Right forelimb (tissue), 1 donor: ENCODE data around the gene ALKBH4.
"Not testable (repeated sequence)": the region's sequence is repeated elsewhere in the genome, so short reads cannot be mapped to it uniquely, and the experiment has no call there.

ENCODE experiments used
- DNase-seq: peaks from one replicate; pipeline ENCODE4 v3.0.0-alpha.2; 2018

The ALKBH4 gene

DNA sequence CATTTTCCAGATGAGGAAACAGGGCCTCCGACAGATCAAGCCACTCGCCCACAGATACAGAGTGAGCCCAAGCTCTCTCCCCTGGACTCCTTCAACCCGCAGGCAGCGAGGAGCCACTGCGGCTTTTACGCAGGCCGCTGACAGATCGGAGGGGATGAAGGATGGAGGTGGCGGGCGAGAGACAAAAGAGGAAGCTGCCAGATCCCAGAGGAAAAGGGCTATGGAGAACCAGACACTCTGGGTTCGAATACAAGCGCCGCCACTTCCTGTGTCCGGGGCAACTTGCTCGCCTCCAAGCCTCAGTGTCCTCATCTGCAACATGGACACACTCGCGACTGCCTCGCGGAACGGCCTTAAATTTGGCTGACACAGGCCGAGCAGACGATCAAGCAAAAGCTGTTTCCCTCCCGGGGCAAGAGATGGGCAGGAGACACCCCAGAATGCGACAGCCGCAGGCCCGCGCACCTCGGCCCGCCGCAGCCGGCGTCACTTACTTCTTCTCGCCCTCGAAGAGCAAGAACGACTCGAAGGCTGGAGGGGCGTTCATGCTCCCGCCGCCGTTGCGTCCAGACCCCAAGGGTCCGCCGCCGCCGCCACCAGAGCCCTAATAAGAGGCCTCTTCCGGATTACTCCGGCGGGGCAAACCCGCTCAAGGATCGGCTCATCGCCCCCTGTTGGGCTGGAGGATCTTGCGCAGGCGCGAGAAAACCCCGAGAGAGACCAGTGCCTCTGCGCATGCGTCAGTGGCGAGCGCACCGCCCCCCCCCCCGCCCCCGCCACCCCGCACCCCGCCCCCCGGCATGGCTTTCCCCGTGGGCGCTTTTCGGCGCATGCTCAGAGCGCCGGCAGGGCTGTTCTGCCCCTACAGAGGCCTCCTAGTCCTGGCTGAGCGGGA lies 13.9 kb upstream of the ALKBH4 start, which contains the start of gene POLR2J:
POLR2J (minus strand) TSS at position 609 of the 895 bp plus-strand sequence; CDS start at position 547, 62 bp downstream.
- DNase-seq = peak; percentile 88

DNA sequence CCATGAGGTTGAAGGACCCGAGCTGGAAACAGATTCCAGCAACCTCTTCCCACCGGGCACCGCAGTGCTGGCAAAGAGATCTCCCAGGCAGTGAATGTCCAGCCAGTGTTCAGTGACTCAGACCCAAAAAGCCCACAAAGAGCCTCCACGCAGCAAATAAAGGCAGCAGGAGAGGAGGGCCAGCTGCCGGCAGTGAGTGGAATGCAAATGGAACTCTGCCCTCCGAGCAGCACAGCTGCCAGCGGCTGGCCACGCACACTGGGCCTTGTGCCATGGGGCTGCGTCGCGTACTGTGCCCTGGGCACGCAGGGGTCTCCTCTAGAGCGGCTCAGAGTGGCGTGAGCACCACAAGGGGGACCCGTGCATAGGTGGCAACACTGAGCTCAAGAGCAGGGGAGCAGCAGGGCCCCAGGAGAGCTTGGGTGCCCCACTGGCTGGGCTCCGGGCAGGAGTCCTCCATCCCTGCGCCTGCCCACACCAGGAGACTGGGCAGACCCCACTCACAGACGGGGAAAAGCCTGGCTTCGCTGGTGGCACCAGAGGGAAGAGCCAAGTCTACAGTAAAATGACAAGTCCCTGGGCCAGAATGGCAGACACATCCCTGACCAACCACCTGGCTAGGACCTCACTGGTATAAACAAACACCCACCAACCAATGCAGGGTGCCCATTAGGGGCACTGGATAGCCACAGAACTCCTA lies 10.2 kb upstream of the ALKBH4 start:
- DNase-seq = not testable (repeated sequence)

DNA sequence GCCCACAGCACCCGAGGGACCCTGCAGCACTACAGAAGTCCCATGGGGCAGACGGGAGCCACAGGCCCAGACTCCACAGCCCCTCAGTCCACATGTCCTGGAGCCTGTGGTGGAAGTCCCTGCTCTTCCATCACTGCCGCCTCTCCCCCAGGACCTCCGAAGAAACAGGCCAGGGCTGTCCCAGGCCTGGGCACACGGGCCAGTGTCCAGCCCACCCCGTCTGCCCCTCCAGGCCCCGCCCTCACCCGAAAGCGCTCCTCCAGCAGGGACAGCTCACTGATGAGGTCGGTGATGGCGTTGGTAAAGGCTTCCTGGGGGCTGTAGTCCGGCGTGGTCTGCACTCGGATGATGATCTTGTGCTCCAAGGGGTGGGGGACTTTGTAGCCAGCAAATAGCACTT lies 9.5 kb upstream of the ALKBH4 start:
- not testable (repeated sequence) for DNase-seq

DNA sequence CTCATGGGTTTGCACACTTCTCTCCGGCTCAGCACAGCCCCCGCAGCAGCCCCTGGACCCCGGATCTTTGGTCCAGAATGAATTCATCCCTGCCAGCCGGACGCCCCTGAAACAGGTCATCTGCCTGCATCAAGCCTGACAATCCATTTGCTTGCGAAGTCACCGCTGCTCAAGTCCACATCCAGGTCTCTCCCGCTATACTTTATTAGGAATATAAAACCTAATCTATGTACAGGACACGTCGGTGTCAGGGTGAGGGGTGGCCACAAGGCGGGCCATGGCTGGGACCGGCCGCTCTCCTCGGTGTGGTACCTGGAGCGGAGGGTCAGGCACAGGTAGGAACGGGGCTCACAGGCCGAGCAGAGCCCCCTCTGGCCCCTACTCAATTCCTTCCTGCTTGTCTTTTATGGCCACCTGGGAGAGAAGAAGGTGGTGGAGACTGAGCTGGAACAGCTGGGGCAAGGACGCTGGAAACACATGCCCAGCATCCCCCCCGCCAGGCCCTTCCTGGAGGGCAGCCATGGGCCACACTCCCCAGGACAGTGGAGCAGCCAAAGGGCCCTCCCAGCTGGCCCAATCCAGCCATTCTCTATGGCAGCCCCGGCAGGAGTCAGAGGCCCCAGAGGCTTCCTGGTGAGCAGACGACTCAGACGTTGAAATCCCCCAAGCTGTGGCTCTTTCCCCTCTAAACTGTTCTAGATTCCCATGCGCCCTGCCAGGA lies 8.8 kb upstream of the ALKBH4 start:
- DNase-seq = no peak

DNA sequence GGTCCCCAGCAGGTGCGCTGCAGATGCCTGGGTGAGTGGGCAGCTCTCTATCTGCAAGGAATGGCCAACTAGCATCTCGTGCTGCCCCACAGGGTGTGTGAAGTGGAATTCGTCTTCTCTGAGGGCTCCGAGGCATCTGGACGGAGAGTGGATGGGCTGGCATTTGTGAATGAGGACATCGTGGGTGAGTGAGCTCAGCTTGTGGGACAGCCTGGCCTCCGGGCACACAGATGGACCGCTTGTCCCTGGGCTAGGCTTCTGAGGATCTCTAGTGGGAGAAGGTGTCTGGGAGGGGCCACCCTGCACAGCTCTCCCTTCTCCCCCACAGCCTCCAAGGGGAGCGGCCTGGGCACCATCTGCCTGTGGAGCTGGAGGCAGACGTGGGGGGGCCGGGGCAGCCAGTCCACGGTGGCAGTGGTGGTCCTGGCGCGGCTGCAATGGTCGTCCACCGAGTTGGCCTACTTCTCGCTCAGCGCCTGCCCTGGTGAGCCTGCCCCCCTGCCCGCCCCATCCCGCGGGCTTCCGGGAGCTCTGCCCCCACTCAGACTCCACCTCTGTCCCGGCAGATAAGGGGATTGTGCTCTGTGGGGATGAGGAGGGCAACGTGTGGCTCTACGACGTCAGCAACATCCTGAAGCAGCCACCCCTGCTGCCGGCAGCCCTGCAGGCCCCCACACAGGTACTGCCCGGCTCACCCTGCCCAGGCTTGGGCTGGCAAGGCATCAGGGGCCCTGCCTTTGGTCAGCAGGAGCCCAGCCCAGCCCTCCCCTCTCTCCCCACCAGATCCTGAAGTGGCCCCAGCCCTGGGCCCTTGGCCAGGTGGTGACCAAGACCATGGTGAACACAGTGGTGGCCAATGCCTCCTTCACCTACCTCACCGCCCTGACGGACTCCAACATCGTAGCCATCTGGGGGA lies 7.7 kb upstream of the ALKBH4 start:
- DNase-seq = no peak

DNA sequence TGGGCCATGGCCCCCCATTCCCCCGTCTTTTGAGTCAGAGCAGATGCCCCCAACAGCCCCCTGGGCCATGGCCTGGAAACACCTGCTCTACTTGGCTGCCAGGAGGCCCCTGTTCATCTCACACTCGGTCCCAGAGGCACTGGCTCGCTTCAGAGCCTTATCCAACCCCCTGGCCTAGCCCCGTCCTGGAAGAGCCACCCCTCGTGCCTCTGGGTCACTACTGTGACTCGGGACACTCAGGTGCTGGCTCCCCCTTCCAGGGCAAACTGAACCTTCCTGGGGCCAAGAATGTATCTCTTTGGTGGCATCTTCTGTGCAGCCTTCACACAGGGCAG lies 7.1 kb upstream of the ALKBH4 start:
- no peak for DNase-seq

DNA sequence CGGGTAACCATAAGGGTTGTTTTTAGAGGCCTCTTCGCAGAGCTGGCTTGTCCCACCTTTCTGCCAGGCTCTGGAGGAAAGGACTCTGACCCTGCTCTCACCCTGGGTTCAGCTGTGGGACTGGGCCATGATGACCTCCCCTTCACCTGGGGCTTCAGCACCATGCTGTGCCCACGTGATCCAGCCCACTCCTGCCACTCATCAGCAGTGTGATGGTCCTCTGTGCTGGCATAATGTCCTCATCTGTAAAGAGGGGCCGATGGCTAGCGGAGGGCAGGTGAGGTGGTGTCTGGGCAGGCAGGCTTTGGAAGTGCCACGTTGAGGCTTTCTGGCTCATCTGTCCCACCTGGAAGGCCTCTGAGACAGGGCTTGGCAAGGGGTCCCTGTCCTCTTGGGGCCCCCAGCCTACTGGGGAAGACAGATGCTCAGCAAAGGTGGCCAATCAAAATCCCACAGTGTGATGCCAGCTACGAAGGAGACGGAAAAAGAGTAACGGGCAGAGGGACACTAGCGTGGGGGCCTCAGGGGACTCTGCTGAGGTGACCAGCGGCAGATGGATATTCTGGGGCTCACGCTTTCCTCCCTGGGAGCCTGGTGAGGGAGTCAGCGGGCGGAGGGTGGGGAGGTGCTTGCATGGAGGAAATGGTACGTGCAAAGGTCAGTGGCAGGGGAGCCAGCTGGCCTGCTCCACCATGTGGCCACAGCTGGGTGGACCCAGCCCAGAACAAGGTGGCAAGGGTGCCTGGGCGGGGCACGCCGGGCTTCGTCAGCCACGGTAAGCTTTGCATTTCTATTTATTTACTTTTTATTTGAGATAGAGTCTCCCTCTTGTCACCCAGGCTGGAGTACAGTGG lies 5.5 kb upstream of the ALKBH4 start:
- DNase-seq = no peak

DNA sequence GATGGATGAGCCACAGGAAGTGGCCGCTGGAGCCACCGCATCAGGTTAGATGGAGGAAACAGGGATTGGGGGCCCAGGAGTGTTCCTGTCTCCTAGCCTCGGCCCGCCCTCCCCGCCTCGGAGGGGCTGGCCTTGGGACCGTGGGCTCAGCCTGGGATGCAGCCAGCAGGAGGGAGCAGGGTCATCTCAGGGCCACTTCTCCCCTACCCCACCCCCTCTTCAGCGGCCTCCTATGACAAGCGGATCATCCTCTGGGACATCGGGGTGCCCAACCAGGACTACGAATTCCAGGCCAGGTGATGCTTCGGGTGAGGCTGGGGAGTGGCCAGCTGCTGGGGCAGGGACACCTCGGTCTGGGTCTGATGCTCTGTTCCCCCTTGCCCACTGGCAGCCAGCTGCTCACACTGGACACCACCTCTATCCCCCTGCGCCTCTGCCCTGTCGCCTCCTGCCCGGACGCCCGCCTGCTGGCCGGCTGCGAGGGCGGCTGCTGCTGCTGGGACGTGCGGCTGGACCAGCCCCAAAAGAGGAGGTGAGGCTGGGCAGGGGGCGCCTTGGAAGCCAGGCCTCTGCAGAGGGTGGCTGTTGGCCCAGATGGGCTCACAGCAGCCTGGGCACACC lies 4.8 kb upstream of the ALKBH4 start:
- DNase-seq = no peak

DNA sequence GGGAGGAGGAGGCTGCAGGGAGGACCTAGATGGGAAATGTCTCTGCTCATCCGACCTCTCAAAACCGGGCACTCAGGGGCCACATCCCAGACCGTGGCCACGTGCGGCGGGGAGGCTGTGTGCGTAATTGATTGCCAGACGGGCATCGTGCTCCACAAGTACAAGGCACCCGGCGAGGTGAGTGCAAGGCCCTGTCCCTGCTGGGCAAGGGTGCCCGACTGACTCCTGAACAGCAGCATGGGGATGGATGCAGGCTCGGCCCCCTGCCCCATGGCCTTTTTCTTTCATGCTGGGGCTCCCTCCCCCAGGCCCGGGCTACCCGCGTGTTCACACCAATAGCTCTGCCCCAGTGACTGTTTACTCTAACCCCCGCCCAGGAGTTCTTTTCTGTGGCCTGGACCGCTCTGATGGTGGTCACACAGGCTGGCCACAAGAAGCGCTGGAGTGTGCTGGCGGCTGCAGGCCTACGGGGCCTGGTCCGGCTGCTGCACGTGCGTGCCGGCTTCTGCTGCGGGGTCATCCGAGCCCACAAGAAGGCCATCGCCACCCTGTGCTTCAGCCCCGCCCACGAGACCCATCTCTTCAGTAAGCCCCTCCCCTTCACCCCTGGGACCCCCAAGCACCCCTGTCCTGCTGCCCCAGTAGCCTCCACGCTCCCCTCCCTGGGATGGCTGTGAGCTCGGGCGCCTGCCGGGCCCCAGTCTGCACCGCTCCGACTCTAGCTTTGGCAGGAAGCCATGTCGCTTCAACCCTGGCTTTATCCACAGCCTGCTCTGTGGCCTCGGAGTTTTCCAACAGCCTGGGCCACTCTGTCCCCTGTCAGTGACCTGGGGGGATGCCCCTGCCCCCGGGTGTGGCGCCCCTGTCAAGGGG lies 4.1 kb upstream of the ALKBH4 start:
- no peak for DNase-seq

DNA sequence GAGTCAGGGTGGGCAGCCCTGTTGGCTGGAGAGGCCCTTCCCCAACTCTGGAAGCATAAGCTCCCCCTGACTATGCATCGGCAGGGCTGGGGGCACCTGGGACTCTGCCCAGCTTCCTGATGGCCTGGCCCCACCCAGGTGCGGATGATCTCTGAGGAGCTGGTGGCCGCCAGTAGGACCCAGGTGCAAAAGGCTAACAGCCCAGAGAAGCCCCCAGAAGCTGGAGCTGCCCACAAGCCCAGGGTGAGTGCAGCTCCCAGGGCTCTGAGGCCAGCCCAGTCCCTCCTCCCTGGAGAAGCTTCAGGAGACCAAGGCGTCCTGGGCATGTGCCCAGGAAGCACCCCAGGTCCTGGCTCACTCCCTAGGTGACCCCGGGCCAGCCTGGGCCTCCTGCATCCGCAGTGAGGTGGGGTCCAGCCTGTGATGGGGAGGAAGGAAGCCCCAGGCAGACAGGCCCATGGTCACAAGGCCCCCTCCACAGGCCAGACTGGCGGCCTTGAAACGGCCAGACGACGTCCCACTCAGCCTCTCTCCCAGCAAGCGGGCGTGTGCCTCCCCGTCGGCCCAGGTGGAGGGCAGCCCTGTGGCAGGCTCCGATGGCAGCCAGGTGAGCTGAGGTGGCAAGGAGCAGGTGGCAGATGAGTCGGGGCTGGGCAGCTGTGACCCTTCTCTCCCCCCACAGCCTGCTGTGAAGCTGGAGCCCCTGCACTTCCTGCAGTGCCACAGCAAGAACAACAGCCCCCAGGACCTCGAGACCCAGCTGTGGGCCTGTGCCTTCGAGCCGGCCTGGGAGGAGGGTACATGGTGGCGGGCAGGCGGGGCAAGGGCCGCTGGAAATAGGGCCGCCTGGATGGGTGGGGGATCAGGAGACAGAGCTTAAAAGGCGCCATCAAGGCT lies 3.2 kb upstream of the ALKBH4 start:
- no peak for DNase-seq

DNA sequence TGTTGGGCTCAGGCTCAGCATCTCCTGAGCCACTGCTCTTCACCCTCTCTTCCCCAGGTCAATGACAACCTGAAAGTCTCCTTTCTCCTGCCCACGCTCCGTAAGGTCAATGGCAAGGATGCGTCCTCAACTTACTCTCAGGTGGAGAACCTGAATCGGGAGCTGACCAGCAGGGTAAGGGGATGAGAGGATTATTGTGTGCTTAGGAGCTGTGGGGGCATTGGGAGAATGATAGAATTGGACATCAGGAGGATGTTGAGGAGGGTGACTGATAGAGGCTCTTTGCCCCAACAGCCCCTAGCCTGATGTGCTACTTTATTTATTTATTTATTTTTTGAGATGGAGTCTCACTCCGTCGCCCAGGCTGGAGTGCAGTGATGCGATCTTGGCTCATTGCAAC lies 1.4 kb upstream of the ALKBH4 start:
- no peak for DNase-seq

DNA sequence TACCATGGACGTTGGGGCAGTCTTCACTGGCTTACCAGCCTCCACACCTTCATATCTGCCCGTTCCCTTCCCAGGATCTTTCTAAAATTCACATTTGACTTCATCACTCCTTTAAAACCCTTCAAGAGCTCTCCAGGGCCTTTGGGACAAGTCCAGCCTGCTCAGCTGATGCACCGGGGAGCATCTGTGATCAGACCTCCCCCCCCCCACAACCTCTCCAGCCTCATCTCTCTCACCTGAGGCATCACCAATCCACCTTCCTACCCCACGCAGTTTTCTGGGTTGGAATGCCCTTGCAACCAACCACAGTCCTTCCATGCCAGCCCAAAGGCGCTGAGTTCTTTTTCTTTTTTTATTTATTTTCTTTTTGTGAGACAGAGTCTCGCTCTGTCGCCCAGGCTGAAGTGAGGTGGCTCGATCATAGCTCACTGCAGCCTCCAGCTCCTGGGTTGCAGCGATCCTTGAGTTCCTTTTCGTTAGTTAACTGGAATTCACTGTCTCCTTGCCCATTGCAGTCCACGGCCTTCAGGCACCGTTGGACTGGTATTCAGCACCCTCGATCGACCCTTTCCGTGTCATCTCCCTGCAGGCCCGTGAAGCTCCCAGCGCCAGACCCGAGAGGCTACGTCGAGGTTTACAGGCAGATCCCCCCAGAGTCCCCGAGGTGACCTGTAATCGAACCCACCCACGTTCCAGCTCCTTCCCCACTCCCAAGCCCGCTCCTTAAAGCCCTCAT lies 654 bp downstream of the ALKBH4 start:
- no peak for DNase-seq

DNA sequence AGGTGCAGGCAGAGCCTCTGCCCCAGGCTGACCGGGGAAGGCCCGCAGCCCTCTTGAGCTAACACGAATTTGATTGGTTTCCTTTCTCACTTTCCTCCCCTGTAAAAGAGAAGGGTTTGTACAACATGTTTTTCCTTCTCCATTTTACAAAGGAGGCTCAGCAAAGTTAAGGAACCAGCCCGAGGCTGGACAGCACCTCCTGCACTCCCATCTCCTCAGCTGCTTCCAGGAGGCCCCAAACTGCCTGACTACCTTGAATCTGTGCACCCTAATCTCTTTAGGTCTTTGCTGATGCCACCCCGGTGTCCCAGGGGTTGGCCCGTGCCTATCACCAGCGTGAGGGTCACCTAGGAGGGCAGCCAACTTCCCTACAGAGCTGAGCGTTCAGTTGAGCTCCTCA lies 4.2 kb downstream of the ALKBH4 start:
- no peak for DNase-seq

DNA sequence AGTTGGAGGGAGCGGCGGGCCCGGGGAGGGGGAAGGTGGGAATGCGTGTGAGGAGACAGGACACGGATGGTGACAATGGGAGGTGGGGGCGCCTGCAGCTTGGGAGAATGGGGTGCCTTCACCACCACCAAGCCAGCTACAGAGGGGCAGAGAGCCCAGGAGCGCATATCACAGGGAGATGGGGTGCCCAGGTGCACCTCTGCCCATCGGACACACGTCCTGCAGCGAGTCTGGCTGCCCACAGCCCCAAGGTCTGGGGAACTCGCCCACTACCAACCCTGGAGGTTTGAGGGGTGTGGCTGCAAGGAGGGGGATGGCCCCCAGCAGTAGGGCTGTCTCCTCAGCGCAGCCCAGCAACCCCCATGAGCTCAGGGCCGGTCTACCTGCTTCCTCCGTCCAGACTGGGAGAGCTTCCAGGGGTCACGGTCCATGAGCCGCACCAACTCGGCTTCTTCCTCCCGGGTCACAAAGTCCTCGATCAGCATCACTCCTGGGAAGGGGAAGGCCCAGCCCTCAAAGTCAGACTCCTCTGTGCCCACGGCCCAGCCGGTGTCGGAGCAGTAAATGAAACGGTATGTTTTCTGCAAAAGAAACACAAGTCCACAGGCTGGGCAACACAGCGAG lies 5.3 kb downstream of the ALKBH4 start:
- no peak for DNase-seq

DNA sequence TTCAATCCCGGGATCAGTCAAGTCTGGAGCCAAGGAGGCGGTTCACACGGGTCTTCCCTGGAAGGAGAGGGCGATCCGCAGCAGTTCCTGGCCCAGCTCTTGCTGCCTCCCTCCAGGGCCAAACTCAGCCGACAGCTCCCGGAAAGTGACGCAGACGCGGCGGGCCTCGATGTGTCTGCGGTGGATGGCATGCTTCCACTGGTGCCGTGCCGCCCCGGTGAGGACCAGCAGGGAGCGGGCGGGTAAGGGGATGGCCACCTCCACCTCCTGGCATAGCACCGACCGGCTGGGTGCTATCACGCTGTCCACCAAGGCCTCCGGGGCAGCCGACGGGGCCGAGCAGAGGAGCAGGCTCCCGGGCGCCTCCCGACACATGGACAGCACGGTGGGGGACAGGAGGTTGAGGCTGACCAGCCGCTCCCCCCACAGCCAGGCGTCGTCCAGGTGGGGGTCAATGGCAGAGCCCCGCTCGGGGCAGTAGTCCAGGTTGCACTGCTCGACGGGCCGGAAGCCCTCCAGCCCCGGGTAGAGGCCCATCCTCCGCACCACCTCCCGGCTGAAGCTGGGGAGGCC lies 7.2 kb downstream of the ALKBH4 start:
- DNase-seq = no peak

DNA sequence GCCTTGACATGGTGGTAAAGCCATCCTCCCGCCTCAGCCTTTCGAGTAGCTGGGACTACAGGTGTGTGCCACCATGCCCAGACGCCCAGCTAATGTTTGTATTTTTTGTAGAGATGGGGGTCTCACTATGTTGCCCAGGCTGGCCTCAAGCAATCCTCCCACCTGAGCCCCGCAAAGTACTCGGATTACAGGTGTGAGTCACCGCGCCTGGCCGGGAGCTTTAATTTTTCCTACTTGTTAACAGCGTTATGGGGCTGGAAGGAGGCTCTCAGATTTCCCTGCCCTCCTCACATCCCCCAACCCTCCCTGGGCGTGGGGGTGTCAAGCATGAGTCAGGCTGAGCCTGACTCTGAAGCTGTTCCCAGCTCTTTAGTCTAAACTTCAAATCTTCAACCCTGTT lies 8.3 kb downstream of the ALKBH4 start:
- DNase-seq = no peak

DNA sequence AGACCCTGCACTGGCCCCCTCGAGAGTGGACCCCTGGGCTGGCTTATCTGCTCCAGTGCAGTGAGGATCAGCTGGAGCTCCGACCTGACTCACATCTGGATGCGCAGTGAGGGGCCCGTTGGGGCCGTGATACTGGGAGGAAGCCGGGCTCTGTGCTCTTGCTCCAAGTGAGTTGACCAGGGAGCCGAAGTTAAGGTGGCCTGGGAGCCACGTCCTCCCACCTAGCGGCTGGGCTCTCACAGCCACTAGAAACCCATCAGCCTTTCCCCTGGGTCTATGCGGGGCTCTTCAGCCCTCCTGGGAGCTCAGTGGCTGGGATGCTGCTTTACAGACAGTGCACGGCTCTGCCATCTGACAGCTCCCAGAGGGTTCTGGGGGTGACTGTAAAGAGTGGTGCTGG lies 9.1 kb downstream of the ALKBH4 start:
- DNase-seq = no peak
